Naive B cell (primary cell): ENCODE results near the gene TMTC4. TPM values are rescaled to one million over a fixed set of nuclear protein-coding genes. Genes with fewer than 3 reads are reported as not detected.

Experiments
- ATAC-seq, 2 donors: fragments of 150-1000 bp; cut with Tn5 transposase; 2 replicates each; pipeline ENCODE4 v1.10.0; 2021; ENCODE audit warnings: low read depth in 2 of 2, mild to moderate bottlenecking in 2 of 2, moderate library complexity in 2 of 2
- DNase-seq: peaks from one replicate; pipeline ENCODE4 v3.0.0; 2022
- H3K27ac Mint-ChIP-seq, 6 donors: one replicate each; pipeline ENCODE4 v1.8.0; 2020 to 2022; ENCODE audit warnings: mild to moderate bottlenecking in 6 of 6, mixed read lengths in 6 of 6, moderate library complexity in 5 of 6, inconsistent platforms in 2 of 6
- H3K27me3 Mint-ChIP-seq, 3 donors: one replicate each; pipeline ENCODE4 v1.8.0; 2021 to 2022; ENCODE audit warnings: mixed read lengths in 3 of 3, mild to moderate bottlenecking in 1 of 3
- H3K36me3 Mint-ChIP-seq, 2 donors: one replicate each; pipeline ENCODE4 v1.8.0; 2020 to 2022; ENCODE audit warnings: mixed read lengths in 2 of 2, inconsistent platforms in 1 of 2, mild to moderate bottlenecking in 1 of 2
- H3K4me1 Mint-ChIP-seq, 3 donors: one replicate each; pipeline ENCODE4 v1.8.0; 2020 to 2022; ENCODE audit warnings: mixed read lengths in 3 of 3, inconsistent platforms in 1 of 3, mild to moderate bottlenecking in 1 of 3, moderate library complexity in 1 of 3
- H3K4me3 Mint-ChIP-seq, 8 donors: one replicate each; pipeline ENCODE4 v1.8.0; 2020 to 2022; ENCODE audit warnings: mild to moderate bottlenecking in 8 of 8, mixed read lengths in 8 of 8, moderate library complexity in 8 of 8, inconsistent platforms in 2 of 8
- H3K9me3 Mint-ChIP-seq, 7 donors: one replicate each; pipeline ENCODE4 v1.8.0; 2020 to 2022; ENCODE audit warnings: mixed read lengths in 7 of 7, mild to moderate bottlenecking in 5 of 7, inconsistent platforms in 2 of 7, moderate library complexity in 1 of 7
- polyA plus RNA-seq, 6 donors: library from polyadenylated mRNA; unstranded; fragments of 300-500 nt; fragmentation: Illumina TruSeq; gene quantifications; one replicate each; pipeline ENCODE4 v1.2.3, GENCODE V29; 2021; ENCODE audit warnings: low read depth in 6 of 6

Gene TMTC4
- polyA plus RNA-seq, 6 donors from 2014 or later: 1.5 to 8.5 (median 4.7) TPM

GRCh38 chr13:100662468-100663211 is 12.0 kb downstream of the TMTC4 start:
- ATAC-seq: no peak
- Mint-ChIP-seq H3K27ac (no peak overlapping the region), H3K9me3 (no peaks in the 10 kb centered on the region), H3K36me3 (peaks cover 21 to 39% of the 10 kb centered on the region in 2 donors), H3K4me3 (no peak overlapping the region), H3K4me1 (peaks cover 8 to 21% (median 9%) of the 10 kb centered on the region in 3 donors), H3K27me3 (no peaks in the 10 kb centered on the region)
- DNase-seq: no peak

- no peak overlapping the region for H3K4me3 Mint-ChIP-seq
- ATAC-seq: no peak
Observed at GRCh38 chr13:100660761-100661160, 13.8 kb downstream of the TMTC4 start.

GRCh38 chr13:100659578-100659977 is 15.0 kb downstream of the TMTC4 start:
- H3K27me3 Mint-ChIP-seq: no peaks in the 10 kb centered on the region
- no peak overlapping the region for H3K27ac Mint-ChIP-seq
- no peak overlapping the region for H3K4me3 Mint-ChIP-seq
- DNase-seq: no peak
- H3K9me3 Mint-ChIP-seq: no peaks in the 10 kb centered on the region
- peaks cover 14 to 32% of the 10 kb centered on the region in 2 donors for H3K36me3 Mint-ChIP-seq
- H3K4me1 Mint-ChIP-seq: peaks cover 6 to 19% (median 8%) of the 10 kb centered on the region in 3 donors
- no peak for ATAC-seq

More at GRCh38 chr13:100660761-100661160, 13.8 kb downstream of the TMTC4 start:
- peaks cover 8 to 21% (median 9%) of the 10 kb centered on the region in 3 donors for H3K4me1 Mint-ChIP-seq
- no peaks in the 10 kb centered on the region for H3K9me3 Mint-ChIP-seq
- H3K27me3 Mint-ChIP-seq: no peaks in the 10 kb centered on the region
- peaks cover 21 to 34% of the 10 kb centered on the region in 2 donors for H3K36me3 Mint-ChIP-seq
- no peak overlapping the region for H3K27ac Mint-ChIP-seq
- DNase-seq: no peak

GRCh38 chr13:100658363-100658762 is 16.2 kb downstream of the TMTC4 start:
- peak overlapping the region in 4 of 6 donors; percentile 43 to 82 (median 70) for H3K27ac Mint-ChIP-seq
- ATAC-seq (peak in 1 of 2 donors; percentile 50), DNase-seq (no peak)
- H3K4me1 Mint-ChIP-seq: peaks cover 6 to 19% (median 8%) of the 10 kb centered on the region in 3 donors
- H3K4me3 Mint-ChIP-seq: peak overlapping the region in 2 of 8 donors; percentile 24 to 71
- H3K36me3 Mint-ChIP-seq: peaks cover 10 to 37% of the 10 kb centered on the region in 2 donors
- H3K9me3 Mint-ChIP-seq: no peaks in the 10 kb centered on the region
- H3K27me3 Mint-ChIP-seq: no peaks in the 10 kb centered on the region

- ATAC-seq (no peak), DNase-seq (no peak)
- Mint-ChIP-seq H3K27ac (peak overlapping the region in 4 of 6 donors; percentile 43 to 82 (median 70)), H3K4me3 (peak overlapping the region in 1 of 8 donors; percentile 71), H3K4me1 (peaks cover 6 to 19% (median 8%) of the 10 kb centered on the region in 3 donors), H3K27me3 (no peaks in the 10 kb centered on the region), H3K36me3 (peaks cover 5 to 34% of the 10 kb centered on the region in 2 donors), H3K9me3 (no peaks in the 10 kb centered on the region)
Observed at GRCh38 chr13:100657881-100658315, 16.7 kb downstream of the TMTC4 start.

GRCh38 chr13:100652510-100652909 is 22.1 kb downstream of the TMTC4 start:
- Mint-ChIP-seq H3K36me3 (peaks cover 0 to 18% of the 10 kb centered on the region in 2 donors), H3K4me3 (no peak overlapping the region), H3K27me3 (no peaks in the 10 kb centered on the region), H3K4me1 (no peaks in the 10 kb centered on the region), H3K27ac (no peak overlapping the region), H3K9me3 (no peaks in the 10 kb centered on the region)
- ATAC-seq (no peak), DNase-seq (no peak)

- H3K27me3 Mint-ChIP-seq: no peaks in the 10 kb centered on the region
- H3K27ac Mint-ChIP-seq: peak overlapping the region in 1 of 6 donors; percentile 12
- no peaks in the 10 kb centered on the region for H3K4me1 Mint-ChIP-seq
- DNase-seq (no peak), ATAC-seq (no peak)
- H3K36me3 Mint-ChIP-seq: peaks cover 0 to 13% of the 10 kb centered on the region in 2 donors
- H3K9me3 Mint-ChIP-seq: no peaks in the 10 kb centered on the region
- no peak overlapping the region for H3K4me3 Mint-ChIP-seq
Observed at GRCh38 chr13:100650326-100650725, 24.3 kb downstream of the TMTC4 start.

GRCh38 chr13:100648354-100648753 is 26.2 kb downstream of the TMTC4 start:
- Mint-ChIP-seq H3K4me3 (no peak overlapping the region), H3K27me3 (no peaks in the 10 kb centered on the region), H3K4me1 (no peaks in the 10 kb centered on the region), H3K9me3 (no peaks in the 10 kb centered on the region), H3K36me3 (peaks cover 0 to 8% of the 10 kb centered on the region in 2 donors), H3K27ac (no peak overlapping the region)
- ATAC-seq (no peak), DNase-seq (no peak)

DNA sequence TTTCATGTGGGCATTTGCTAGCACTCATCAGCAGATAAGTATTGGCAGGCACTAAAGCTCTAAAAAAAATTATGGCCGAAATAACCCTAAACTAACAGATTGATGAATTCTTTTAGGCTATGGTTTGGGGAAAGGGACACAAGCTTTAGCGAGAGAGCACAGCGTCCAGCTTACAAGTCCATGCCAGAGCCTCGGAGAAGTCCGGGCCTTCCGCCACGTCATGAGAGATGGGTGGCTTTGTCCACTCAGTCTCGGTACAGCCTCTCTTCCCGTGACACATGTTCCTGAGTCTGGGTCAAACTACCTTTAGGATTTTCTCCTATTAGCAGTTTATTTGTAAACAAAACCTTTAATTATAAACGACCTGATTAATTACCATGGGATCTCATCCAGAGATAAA is 27.7 kb downstream of the TMTC4 start:
- no peaks in the 10 kb centered on the region for H3K9me3 Mint-ChIP-seq
- H3K4me1 Mint-ChIP-seq: no peaks in the 10 kb centered on the region
- DNase-seq (no peak), ATAC-seq (no peak)
- peaks cover 3 to 18% of the 10 kb centered on the region in 2 donors for H3K36me3 Mint-ChIP-seq
- H3K27me3 Mint-ChIP-seq: no peaks in the 10 kb centered on the region
- no peak overlapping the region for H3K4me3 Mint-ChIP-seq
- H3K27ac Mint-ChIP-seq: no peak overlapping the region

DNA sequence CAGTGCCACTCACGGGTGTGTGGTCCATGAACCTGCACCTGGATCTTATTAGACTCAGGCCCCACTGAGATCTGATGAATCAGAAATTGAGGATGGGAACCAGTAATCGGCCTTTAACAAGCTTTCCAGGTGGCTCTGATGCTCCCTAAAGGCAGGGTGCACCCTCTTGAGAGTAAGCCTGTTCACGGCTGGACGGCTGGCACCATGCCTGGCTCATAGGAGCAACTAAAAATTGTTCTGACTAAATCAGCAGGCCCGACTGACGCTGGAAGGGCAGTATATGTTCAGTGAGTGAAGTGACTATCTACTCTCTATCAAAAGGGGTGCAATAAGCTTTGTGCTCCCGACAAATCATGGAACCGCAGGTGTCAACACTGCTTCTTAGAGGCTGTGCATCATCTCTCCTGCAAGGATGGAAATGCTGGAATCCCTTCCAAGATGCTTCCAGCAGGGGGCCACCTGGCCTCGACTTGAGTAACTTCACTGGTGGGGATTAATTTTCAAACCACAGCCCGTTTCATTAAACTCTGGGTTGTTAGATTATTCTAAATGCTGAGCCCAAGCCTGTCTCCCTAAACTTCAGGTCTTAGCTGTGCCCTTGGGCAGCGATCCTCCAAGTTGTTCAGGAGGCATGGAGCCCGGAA is 28.4 kb downstream of the TMTC4 start:
- no peak for DNase-seq
- Mint-ChIP-seq H3K4me3 (no peak overlapping the region), H3K36me3 (peaks cover 7 to 22% of the 10 kb centered on the region in 2 donors), H3K27ac (no peak overlapping the region), H3K27me3 (no peaks in the 10 kb centered on the region), H3K9me3 (no peaks in the 10 kb centered on the region), H3K4me1 (no peaks in the 10 kb centered on the region)
- no peak for ATAC-seq

DNA sequence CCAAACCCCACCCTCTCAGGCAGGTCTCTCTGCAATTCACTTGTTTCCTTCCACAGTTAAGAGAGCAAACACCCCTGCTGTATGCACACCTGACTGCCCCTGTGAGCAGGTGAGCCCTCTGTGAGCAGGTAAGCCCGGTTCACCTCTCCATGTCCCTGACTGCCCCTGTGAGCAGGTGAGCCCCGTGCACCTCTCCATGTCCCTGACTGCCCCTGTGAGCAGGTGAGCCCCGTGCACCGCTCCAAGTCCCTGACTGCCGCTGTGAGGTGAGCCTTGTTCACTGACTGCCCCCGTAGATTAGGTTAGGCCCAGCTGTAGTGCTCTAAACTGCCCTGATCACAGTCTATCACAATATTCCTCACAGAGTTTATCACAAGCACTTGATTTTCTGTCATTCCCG is 29.2 kb downstream of the TMTC4 start:
- Mint-ChIP-seq H3K27ac (no peak overlapping the region), H3K4me1 (no peaks in the 10 kb centered on the region), H3K4me3 (no peak overlapping the region), H3K9me3 (no peaks in the 10 kb centered on the region), H3K36me3 (peaks cover 7 to 25% of the 10 kb centered on the region in 2 donors), H3K27me3 (no peaks in the 10 kb centered on the region)
- DNase-seq: no peak
- no peak for ATAC-seq

DNA sequence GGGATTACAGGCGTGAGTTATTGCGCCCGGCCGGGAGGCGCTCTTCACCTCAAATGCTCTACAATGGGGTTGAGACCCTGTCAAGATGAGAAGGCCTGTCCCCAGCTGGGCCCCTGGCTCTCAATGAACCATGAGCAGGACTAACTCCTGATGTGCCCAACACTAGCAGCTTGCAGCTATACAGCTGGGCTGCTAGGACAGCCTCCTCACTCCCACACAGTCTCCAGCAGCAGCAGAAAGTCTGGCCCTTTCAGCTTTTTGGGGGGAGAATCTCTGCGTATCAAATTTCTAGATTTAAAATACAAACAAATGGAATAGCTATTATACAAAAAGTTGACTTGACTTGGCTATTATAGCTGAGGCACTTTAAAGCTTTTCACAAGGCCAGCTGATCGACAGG is 30.2 kb downstream of the TMTC4 start:
- ATAC-seq: no peak
- Mint-ChIP-seq H3K36me3 (peaks cover 7 to 25% of the 10 kb centered on the region in 2 donors), H3K9me3 (no peaks in the 10 kb centered on the region), H3K4me3 (no peak overlapping the region), H3K4me1 (no peaks in the 10 kb centered on the region), H3K27ac (no peak overlapping the region), H3K27me3 (no peaks in the 10 kb centered on the region)
- DNase-seq: no peak

- ATAC-seq: no peak
- Mint-ChIP-seq H3K36me3 (peaks cover 18 to 20% of the 10 kb centered on the region in 2 donors), H3K27ac (no peak overlapping the region), H3K9me3 (no peaks in the 10 kb centered on the region), H3K4me3 (no peak overlapping the region), H3K4me1 (no peaks in the 10 kb centered on the region), H3K27me3 (no peaks in the 10 kb centered on the region)
- no peak for DNase-seq
Observed at GRCh38 chr13:100637796-100638195, 36.8 kb downstream of the TMTC4 start.

GRCh38 chr13:100637380-100637779 is 37.2 kb downstream of the TMTC4 start:
- Mint-ChIP-seq H3K27ac (peak overlapping the region in 3 of 6 donors; percentile 40 to 84 (median 44)), H3K27me3 (no peaks in the 10 kb centered on the region), H3K9me3 (no peaks in the 10 kb centered on the region), H3K36me3 (peaks cover 18 to 20% of the 10 kb centered on the region in 2 donors), H3K4me1 (no peaks in the 10 kb centered on the region), H3K4me3 (no peak overlapping the region)
- DNase-seq (no peak), ATAC-seq (no peak)
